ENCODE measurements around the gene GATC.

- TF ChIP-seq CTCF (IDR thresholded peaks at IDR 0.05) (no peak), POLR2A (IDR thresholded peaks at IDR 0.05) (no peak)
Measured at GRCh38 chr12:120460157-120460556, 13.9 kb downstream of the GATC start.
